GM12878 (cell line): ENCODE measurements around the gene WNT8A. TPM values are rescaled to one million over a fixed set of nuclear protein-coding genes. Genes with fewer than 3 reads are reported as not detected.

Experiments
- ATAC-seq: fragments of 200-7000 bp; cut with Tn5 transposase; 3 replicates; pipeline ENCODE4 v1.9.1; 2020; ENCODE audit warnings: mild to moderate bottlenecking, moderate library complexity
- BruUV-seq: library from RNA; stranded (reverse); fragments of 400-500 nt; replicated peaks from 2 replicates; lab custom pipeline; 2021; lab: Mats Ljungman, UMichigan
- CTCF ChIA-PET: fragments of 300-600 bp; sonication (Branson Sonifier 250); formaldehyde crosslinking; extraction: SDS; loops from one replicate; lab custom pipeline; 2021; ENCODE audit warnings: inconsistent platforms; lab: Yijun Ruan, JAX
- POLR2A ChIA-PET: fragments of 350-600 bp; formaldehyde crosslinking; extraction: SDS; loops from one replicate; lab custom pipeline; 2021; ENCODE audit warnings: inconsistent platforms; lab: Charles Lee
- RAD21 ChIA-PET: fragments of 300-600 bp; sonication (Branson Sonifier 250); formaldehyde crosslinking; loops from one replicate; lab custom pipeline; 2023; ENCODE audit warnings: antibody characterized with exemption; ENCODE audit not compliant: unreplicated experiment; lab: Charles Lee
- SMC1A ChIA-PET: fragments of 300-600 bp; sonication (Branson Sonifier 250); formaldehyde crosslinking; loops from one replicate; lab custom pipeline; 2023; ENCODE audit not compliant: unreplicated experiment, uncharacterized antibody; lab: Charles Lee
- DNase-seq: peaks from one replicate; pipeline ENCODE4 v3.0.0-alpha.2; 2011; ENCODE audit warnings: low read depth, low spot score
- FAIRE-seq: peaks from 3 replicates; lab custom pipeline; 2011; peaks lifted over from hg19 to GRCh38; lab: Jason Lieb, UNC
- H2AFZ ChIP-seq: 2 replicates; pipeline ENCODE4 v1.6.0; 2011; ENCODE audit warnings: low read depth, low read length, control low read depth; ENCODE audit not compliant: control insufficient read depth
- H3K27ac ChIP-seq: 2 replicates; pipeline ENCODE4 v1.5.1; 2011; ENCODE audit warnings: control low read depth; ENCODE audit not compliant: control insufficient read depth, insufficient read depth
- H3K27me3 ChIP-seq, 2 experiments: replicated peaks in 1 of 2; 2 replicates each; pipeline versions ENCODE4 v1.6.0 to v1.6.1; 2011; ENCODE audit warnings: low read length in 1 of 2; ENCODE audit not compliant: control insufficient read depth in 2 of 2, insufficient read depth in 2 of 2
- H3K36me3 ChIP-seq, 2 experiments: 2 replicates each; pipeline ENCODE4 v1.5.1; 2011; ENCODE audit warnings: low read length in 1 of 2; ENCODE audit not compliant: control insufficient read depth in 2 of 2, insufficient read depth in 2 of 2
- H3K4me1 ChIP-seq: 2 replicates; pipeline ENCODE4 v1.6.1; 2011; ENCODE audit warnings: mild to moderate bottlenecking, low read length, moderate library complexity, mixed read lengths; ENCODE audit not compliant: control insufficient read depth, insufficient read depth
- H3K4me2 ChIP-seq: 2 replicates; pipeline ENCODE4 v1.6.0; 2011; ENCODE audit warnings: control low read depth; ENCODE audit not compliant: control insufficient read depth, insufficient read depth
- H3K4me3 ChIP-seq: fragments of 200-600 bp; sonication (generic); 2 replicates; pipeline ENCODE4 v1.5.1; 2016
- H3K79me2 ChIP-seq: 2 replicates; pipeline ENCODE4 v1.6.0; 2011; ENCODE audit warnings: low read length; ENCODE audit not compliant: control insufficient read depth, insufficient read depth
- H3K9ac ChIP-seq: 2 replicates; pipeline ENCODE4 v1.8.0; 2011; ENCODE audit warnings: low read length, control low read depth, mixed read lengths; ENCODE audit not compliant: control insufficient read depth, insufficient read depth
- H3K9me3 ChIP-seq: replicated peaks from 3 replicates; pipeline ENCODE4 v1.5.1; 2011; ENCODE audit warnings: mild to moderate bottlenecking, low read length; ENCODE audit not compliant: control insufficient read depth, insufficient read depth
- H4K20me1 ChIP-seq: 2 replicates; pipeline ENCODE4 v1.6.0; 2011; ENCODE audit not compliant: control insufficient read depth, insufficient read depth
- NFIC ChIP-seq: IDR thresholded peaks from 2 replicates; pipeline ENCODE4 v1.6.1; 2012; ENCODE audit warnings: low read depth, mild to moderate bottlenecking, inconsistent platforms, low read length, moderate library complexity
- SMARCA5 ChIP-seq: fragments of 450-650 bp; IDR thresholded peaks from 2 replicates; pipeline ENCODE4 v1.6.1; 2017; ENCODE audit warnings: mild to moderate bottlenecking
- STAT3 ChIP-seq: IDR thresholded peaks from 2 replicates; pipeline ENCODE4 v1.6.1; 2011; ENCODE audit warnings: low read depth, low read length, improper control_type of control experiment
- ZNF687 ChIP-seq: fragments of 450-650 bp; IDR thresholded peaks from 2 replicates; pipeline ENCODE4 v1.6.1; 2017; ENCODE audit warnings: mild to moderate bottlenecking, moderate library complexity
- in situ Hi-C: fragments of 300-500 bp; cut with MboI; formaldehyde crosslinking; loops from 9 replicates; pipeline ENCODE4 v1.14.3; 2018; ENCODE audit warnings: mixed read lengths
- intact Hi-C: fragments of 100-400 bp; cut with micrococcal nuclease; formaldehyde crosslinking; loops from one replicate; pipeline ENCODE4 v1.14.2; 2022; ENCODE audit not compliant: unreplicated experiment
- polyA plus RNA-seq, 11 experiments: library from polyadenylated mRNA; depleted of rRNA in 4 of 11; unstranded in 6 of 11; stranded (reverse) in 5 of 11; fragments of >200 nt; fragmentation: Nextera tagmentation in 4 of 11; fragmentation: Illumina TruSeq in 1 of 11; extraction: Ambion mirVana in 4 of 11; extraction: Trizol in 1 of 11; gene quantifications; 1 replicate in 1 of 11; 2 replicates in 10 of 11; pipeline versions ENCODE4 v1.2.1 to v1.2.3, GENCODE V29; 2011 to 2016; ENCODE audit warnings: inconsistent platforms in 2 of 11, missing spikeins in 2 of 11, low read depth in 1 of 11
- total RNA-seq, 4 experiments: library from RNA; depleted of rRNA in 3 of 4; stranded (reverse); fragments of >200 nt in 3 of 4; fragmentation: Illumina TruSeq in 1 of 4; extraction: Trizol in 1 of 4; gene quantifications; 2 replicates each; pipeline versions ENCODE4 v1.2.1 to v1.2.3, GENCODE V29; 2013 to 2021

Gene WNT8A
- total and polyA plus RNA-seq, 10 of the 15 experiments (the other 5 are each of a cell fraction or from before 2014, with no cell fraction given), result not detected

GRCh38 chr5:138064526-138064925 lies 19.3 kb upstream of the WNT8A start:
- ChIA-PET SMC1A (interaction anchor here (0.7 to 9.8 kb wide), 9 partner anchors 11 to 409 kb away, joined by 3 to 207 read pairs (median 4); partner anchors contain the start of gene FAM13B), POLR2A (no interaction called here), RAD21 (interaction anchor here (0.6 to 6.3 kb wide), 8 partner anchors 8 to 285 kb away, joined by 3 to 34 read pairs (median 6); partner anchors contain the start of gene FAM13B)
- ATAC-seq (no peak), DNase-seq (no peak), FAIRE-seq (no peak)
- no peaks in the 10 kb centered on the region for H4K20me1 ChIP-seq
- H3K4me1 ChIP-seq, result no peaks in the 10 kb centered on the region
- no peaks in the 10 kb centered on the region for H3K36me3 ChIP-seq
- no peak overlapping the region for H2AFZ ChIP-seq
- no peak overlapping the region for H3K4me2 ChIP-seq
- no peak overlapping the region for H3K9ac ChIP-seq
- no peak overlapping the region for H3K4me3 ChIP-seq
- H3K27me3 ChIP-seq, result no peaks in the 10 kb centered on the region
- H3K79me2 ChIP-seq, result no peaks in the 10 kb centered on the region
- in situ Hi-C loops (loop anchor here (10.0 kb wide), 1 partner anchor 430 kb away; no protein-coding TSS in a partner anchor), intact Hi-C loops (no loop called here)
- no TSS peak for BruUV-seq
- H3K27ac ChIP-seq, result no peak overlapping the region
- TF ChIP-seq NFIC, result no peak
- TF ChIP-seq STAT3, result no peak
- TF ChIP-seq SMARCA5, result no peak
- TF ChIP-seq ZNF687, result no peak
- TF ChIP-seq, all 136 proteins: peak for 0
- H3K9me3 ChIP-seq, result no peaks in the 10 kb centered on the region
- CTCF ChIA-PET, result interaction anchor here (0.6 to 10.9 kb wide), 14 partner anchors 8 to 439 kb away, joined by 3 to 398 read pairs (median 6); partner anchors contain the start of gene FAM13B
